HepG2 (cell line): ENCODE data around the gene DBN1. TPM values are rescaled to one million over a fixed set of nuclear protein-coding genes. Genes with fewer than 3 reads are reported as not detected.
A peak's percentile ranks its signal among the peaks of the same experiment; 100 is the strongest.

ENCODE experiments used
- HNF4A ChIP-seq: sonication (generic); formaldehyde crosslinking; IDR thresholded peaks from 2 replicates; pipeline ENCODE4 v1.4.0; 2020; ENCODE audit warnings: missing genetic modification reagents
- HOXA9 ChIP-seq: sonication (generic); formaldehyde crosslinking; IDR thresholded peaks from 2 replicates; pipeline ENCODE4 v1.8.1; 2022; ENCODE audit warnings: missing genetic modification reagents, mild to moderate bottlenecking, moderate library complexity, borderline replicate concordance
- MED8 ChIP-seq: sonication (generic); formaldehyde crosslinking; IDR thresholded peaks from 2 replicates; pipeline ENCODE4 v1.8.1; 2023; ENCODE audit warnings: mild to moderate bottlenecking, missing genetic modification reagents; ENCODE audit not compliant: insufficient replicate concordance
- SMC3 ChIP-seq: IDR thresholded peaks from 2 replicates; pipeline ENCODE4 v1.6.1; 2011; ENCODE audit warnings: low read length, improper control_type of control experiment
- SP4 ChIP-seq: sonication (generic); formaldehyde crosslinking; IDR thresholded peaks from 2 replicates; pipeline ENCODE4 v1.8.1; 2023; ENCODE audit warnings: mild to moderate bottlenecking, missing genetic modification reagents
- ZFAT ChIP-seq: sonication (generic); formaldehyde crosslinking; conservative IDR thresholded peaks from 2 replicates; pipeline ENCODE4 v1.8.1; 2023; ENCODE audit warnings: missing genetic modification reagents, inconsistent platforms
- ZNF256 ChIP-seq: sonication (generic); formaldehyde crosslinking; conservative IDR thresholded peaks from 2 replicates; pipeline ENCODE4 v1.4.0; 2020; ENCODE audit warnings: missing genetic modification reagents
- ZNF672 ChIP-seq: sonication (generic); formaldehyde crosslinking; IDR thresholded peaks from 2 replicates; pipeline ENCODE4 v1.8.1; 2022; ENCODE audit warnings: missing genetic modification reagents
- ZSCAN31 ChIP-seq: sonication (generic); formaldehyde crosslinking; IDR thresholded peaks from 2 replicates; pipeline ENCODE4 v1.5.0; 2020; ENCODE audit warnings: low read depth, mild to moderate bottlenecking, missing genetic modification reagents
- polyA plus RNA-seq, 8 experiments: library from polyadenylated mRNA; depleted of rRNA in 3 of 8; stranded (reverse) in 7 of 8; unstranded in 1 of 8; fragments of >200 nt; fragmentation: Illumina TruSeq in 4 of 8; extraction: Trizol in 4 of 8; gene quantifications; 2 replicates each; pipeline versions ENCODE4 v1.2.1 to v1.2.3, GENCODE V29; 2011 to 2016; ENCODE audit warnings: low read depth in 4 of 8, missing spikeins in 1 of 8, mixed read lengths in 1 of 8; ENCODE audit not compliant: insufficient read depth in 1 of 8
- total RNA-seq, 5 experiments: library from RNA; depleted of rRNA; stranded (reverse); fragments of >200 nt; fragmentation: Illumina TruSeq; extraction: Trizol; gene quantifications; 2 replicates each; pipeline ENCODE4 v1.2.3, GENCODE V29; 2016; ENCODE audit warnings: low read depth in 1 of 5
- TF ChIP-seq, protein P1 (sequence below): sonication (generic); formaldehyde crosslinking; IDR thresholded peaks from 2 replicates; pipeline ENCODE4 v1.5.1; 2020; ENCODE audit warnings: mild to moderate bottlenecking, missing genetic modification reagents, borderline replicate concordance
- TF ChIP-seq, protein P2 (sequence below): sonication (generic); formaldehyde crosslinking; conservative IDR thresholded peaks from 2 replicates; pipeline ENCODE4 v1.4.0; 2020; ENCODE audit warnings: missing genetic modification reagents
- TF ChIP-seq, protein P3 (sequence below): sonication (generic); formaldehyde crosslinking; IDR thresholded peaks from 2 replicates; pipeline ENCODE4 v1.4.0; 2020; ENCODE audit warnings: low read depth, mild to moderate bottlenecking, missing genetic modification reagents
- TF ChIP-seq, protein P4 (sequence below): sonication (generic); formaldehyde crosslinking; IDR thresholded peaks from 2 replicates; pipeline ENCODE4 v1.4.0; 2020; ENCODE audit warnings: missing genetic modification reagents, borderline replicate concordance
- TF ChIP-seq, protein P5 (sequence below): sonication (generic); formaldehyde crosslinking; IDR thresholded peaks from 2 replicates; pipeline ENCODE4 v1.4.0; 2020; ENCODE audit warnings: missing genetic modification reagents, mild to moderate bottlenecking, borderline replicate concordance
- TF ChIP-seq, protein P6 (sequence below): IDR thresholded peaks from 2 replicates; pipeline ENCODE4 v1.6.1; 2016; ENCODE audit warnings: control low read depth

Gene DBN1
- total and polyA plus RNA-seq, 2 of the 13 experiments (the other 11 are each of a cell fraction or from before 2014, with no cell fraction given) = 27.0 to 37.3 TPM

DNA sequence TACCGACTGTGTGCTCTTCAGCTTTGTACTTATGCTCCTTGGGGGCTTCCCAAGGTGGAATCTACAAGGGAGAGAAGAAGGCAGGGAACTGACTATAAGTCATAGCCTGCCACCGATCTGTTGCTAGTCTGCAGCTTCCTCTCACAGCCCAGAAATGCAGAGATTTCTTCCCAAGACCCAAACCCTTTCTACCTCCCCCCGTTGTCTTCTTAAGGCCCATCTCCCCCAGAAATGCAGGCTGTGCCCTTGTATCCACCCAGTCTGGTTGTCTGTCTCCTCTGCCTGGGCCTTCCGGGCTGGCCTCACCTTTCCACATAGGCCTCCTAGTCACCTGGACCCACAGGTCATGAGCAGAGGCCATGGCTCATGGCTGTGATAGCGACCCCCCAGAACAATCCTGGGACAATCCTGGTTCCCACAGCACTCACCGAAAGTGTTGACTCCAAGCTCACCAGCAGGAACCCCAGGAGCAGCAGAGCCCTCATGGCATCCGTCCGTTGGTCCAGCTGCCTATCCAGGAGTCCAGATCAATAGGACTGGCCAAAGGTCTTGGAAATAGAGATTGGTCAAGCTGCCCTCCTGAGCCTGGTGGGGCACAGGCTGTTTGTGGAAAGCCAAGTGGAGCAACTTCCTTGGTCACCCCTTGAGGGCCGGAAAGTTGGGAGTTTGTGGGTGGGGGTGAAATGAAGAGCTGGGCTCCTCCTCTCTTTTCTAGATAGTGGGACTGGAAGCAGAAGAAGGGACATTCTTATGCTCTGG lies 64.2 kb downstream of the DBN1 start, which contains the start of gene F12 (continued):
- TF ChIP-seq, protein P1, sequence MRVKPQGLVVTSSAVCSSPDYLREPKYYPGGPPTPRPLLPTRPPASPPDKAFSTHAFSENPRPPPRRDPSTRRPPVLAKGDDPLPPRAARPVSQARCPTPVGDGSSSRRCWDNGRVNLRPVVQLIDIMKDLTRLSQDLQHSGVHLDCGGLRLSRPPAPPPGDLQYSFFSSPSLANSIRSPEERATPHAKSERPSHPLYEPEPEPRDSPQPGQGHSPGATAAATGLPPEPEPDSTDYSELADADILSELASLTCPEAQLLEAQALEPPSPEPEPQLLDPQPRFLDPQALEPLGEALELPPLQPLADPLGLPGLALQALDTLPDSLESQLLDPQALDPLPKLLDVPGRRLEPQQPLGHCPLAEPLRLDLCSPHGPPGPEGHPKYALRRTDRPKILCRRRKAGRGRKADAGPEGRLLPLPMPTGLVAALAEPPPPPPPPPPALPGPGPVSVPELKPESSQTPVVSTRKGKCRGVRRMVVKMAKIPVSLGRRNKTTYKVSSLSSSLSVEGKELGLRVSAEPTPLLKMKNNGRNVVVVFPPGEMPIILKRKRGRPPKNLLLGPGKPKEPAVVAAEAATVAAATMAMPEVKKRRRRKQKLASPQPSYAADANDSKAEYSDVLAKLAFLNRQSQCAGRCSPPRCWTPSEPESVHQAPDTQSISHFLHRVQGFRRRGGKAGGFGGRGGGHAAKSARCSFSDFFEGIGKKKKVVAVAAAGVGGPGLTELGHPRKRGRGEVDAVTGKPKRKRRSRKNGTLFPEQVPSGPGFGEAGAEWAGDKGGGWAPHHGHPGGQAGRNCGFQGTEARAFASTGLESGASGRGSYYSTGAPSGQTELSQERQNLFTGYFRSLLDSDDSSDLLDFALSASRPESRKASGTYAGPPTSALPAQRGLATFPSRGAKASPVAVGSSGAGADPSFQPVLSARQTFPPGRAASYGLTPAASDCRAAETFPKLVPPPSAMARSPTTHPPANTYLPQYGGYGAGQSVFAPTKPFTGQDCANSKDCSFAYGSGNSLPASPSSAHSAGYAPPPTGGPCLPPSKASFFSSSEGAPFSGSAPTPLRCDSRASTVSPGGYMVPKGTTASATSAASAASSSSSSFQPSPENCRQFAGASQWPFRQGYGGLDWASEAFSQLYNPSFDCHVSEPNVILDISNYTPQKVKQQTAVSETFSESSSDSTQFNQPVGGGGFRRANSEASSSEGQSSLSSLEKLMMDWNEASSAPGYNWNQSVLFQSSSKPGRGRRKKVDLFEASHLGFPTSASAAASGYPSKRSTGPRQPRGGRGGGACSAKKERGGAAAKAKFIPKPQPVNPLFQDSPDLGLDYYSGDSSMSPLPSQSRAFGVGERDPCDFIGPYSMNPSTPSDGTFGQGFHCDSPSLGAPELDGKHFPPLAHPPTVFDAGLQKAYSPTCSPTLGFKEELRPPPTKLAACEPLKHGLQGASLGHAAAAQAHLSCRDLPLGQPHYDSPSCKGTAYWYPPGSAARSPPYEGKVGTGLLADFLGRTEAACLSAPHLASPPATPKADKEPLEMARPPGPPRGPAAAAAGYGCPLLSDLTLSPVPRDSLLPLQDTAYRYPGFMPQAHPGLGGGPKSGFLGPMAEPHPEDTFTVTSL (CRISPR knock-in tag) = peak; percentile 38; the same call in 1 of the 2 replicates
- TF ChIP-seq ZFAT (CRISPR knock-in tag) (no peak), ZNF256 (CRISPR knock-in tag) (no peak), HNF4A (peak; percentile 95), HOXA9 (CRISPR knock-in tag) (no peak), ZSCAN31 (CRISPR knock-in tag) (0 out of 2 replicates have a peak, but pooled peaks have one; percentile 27), SP4 (CRISPR knock-in tag) (peak; percentile 54; the same call in 1 of the 2 replicates), ZNF672 (no peak), SMC3 (no peak), MED8 (no peak)
- TF ChIP-seq, protein P2, sequence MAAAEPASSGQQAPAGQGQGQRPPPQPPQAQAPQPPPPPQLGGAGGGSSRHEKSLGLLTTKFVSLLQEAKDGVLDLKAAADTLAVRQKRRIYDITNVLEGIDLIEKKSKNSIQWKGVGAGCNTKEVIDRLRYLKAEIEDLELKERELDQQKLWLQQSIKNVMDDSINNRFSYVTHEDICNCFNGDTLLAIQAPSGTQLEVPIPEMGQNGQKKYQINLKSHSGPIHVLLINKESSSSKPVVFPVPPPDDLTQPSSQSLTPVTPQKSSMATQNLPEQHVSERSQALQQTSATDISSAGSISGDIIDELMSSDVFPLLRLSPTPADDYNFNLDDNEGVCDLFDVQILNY (CRISPR knock-in tag) = no peak
- TF ChIP-seq, protein P3, sequence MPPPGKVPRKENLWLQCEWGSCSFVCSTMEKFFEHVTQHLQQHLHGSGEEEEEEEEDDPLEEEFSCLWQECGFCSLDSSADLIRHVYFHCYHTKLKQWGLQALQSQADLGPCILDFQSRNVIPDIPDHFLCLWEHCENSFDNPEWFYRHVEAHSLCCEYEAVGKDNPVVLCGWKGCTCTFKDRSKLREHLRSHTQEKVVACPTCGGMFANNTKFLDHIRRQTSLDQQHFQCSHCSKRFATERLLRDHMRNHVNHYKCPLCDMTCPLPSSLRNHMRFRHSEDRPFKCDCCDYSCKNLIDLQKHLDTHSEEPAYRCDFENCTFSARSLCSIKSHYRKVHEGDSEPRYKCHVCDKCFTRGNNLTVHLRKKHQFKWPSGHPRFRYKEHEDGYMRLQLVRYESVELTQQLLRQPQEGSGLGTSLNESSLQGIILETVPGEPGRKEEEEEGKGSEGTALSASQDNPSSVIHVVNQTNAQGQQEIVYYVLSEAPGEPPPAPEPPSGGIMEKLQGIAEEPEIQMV (CRISPR knock-in tag) = 0 out of 2 replicates have a peak, but pooled peaks have one; percentile 38
- TF ChIP-seq, protein P4, sequence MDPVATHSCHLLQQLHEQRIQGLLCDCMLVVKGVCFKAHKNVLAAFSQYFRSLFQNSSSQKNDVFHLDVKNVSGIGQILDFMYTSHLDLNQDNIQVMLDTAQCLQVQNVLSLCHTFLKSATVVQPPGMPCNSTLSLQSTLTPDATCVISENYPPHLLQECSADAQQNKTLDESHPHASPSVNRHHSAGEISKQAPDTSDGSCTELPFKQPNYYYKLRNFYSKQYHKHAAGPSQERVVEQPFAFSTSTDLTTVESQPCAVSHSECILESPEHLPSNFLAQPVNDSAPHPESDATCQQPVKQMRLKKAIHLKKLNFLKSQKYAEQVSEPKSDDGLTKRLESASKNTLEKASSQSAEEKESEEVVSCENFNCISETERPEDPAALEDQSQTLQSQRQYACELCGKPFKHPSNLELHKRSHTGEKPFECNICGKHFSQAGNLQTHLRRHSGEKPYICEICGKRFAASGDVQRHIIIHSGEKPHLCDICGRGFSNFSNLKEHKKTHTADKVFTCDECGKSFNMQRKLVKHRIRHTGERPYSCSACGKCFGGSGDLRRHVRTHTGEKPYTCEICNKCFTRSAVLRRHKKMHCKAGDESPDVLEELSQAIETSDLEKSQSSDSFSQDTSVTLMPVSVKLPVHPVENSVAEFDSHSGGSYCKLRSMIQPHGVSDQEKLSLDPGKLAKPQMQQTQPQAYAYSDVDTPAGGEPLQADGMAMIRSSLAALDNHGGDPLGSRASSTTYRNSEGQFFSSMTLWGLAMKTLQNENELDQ (CRISPR knock-in tag) = no peak
- TF ChIP-seq, protein P5, sequence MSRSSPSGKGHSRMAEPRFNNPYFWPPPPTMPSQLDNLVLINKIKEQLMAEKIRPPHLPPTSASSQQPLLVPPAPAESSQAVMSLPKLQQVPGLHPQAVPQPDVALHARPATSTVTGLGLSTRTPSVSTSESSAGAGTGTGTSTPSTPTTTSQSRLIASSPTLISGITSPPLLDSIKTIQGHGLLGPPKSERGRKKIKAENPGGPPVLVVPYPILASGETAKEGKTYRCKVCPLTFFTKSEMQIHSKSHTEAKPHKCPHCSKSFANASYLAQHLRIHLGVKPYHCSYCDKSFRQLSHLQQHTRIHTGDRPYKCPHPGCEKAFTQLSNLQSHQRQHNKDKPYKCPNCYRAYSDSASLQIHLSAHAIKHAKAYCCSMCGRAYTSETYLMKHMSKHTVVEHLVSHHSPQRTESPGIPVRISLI = no peak
- TF ChIP-seq, protein P6, sequence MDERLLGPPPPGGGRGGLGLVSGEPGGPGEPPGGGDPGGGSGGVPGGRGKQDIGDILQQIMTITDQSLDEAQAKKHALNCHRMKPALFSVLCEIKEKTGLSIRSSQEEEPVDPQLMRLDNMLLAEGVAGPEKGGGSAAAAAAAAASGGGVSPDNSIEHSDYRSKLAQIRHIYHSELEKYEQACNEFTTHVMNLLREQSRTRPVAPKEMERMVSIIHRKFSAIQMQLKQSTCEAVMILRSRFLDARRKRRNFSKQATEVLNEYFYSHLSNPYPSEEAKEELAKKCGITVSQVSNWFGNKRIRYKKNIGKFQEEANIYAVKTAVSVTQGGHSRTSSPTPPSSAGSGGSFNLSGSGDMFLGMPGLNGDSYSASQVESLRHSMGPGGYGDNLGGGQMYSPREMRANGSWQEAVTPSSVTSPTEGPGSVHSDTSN (CRISPR knock-in tag) = no peak
